Measurements from ENCODE around the gene MYO7A. TPM values are rescaled to one million over a fixed set of nuclear protein-coding genes. Genes with fewer than 3 reads are reported as not detected.

The MYO7A gene
- total and polyA plus RNA-seq, 2 of the 8 experiments (the other 6 are each of a cell fraction or from before 2014, with no cell fraction given), result 1.5 to 1.9 TPM

DNA sequence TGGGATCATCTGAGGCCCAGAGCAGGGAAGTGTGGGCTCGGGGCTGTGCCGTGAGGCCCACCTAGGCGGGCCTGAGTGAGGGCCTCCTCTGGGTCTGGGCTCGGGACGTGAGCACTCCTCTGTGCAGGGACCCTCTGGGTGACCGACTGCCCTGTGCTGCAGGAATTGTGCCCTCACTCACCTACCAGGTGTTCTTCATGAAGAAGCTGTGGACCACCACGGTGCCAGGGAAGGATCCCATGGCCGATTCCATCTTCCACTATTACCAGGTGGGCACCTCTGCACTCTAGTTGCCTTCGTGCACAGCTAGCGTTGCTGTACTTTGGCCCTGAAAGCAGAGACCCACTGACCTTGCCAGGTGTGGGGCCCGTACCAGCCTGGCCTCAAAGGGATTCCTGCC lies 80.5 kb downstream of the MYO7A start:
- Histone ChIP-seq H3K4me2 (ENCODE audit: insufficient read depth in 1 of 2, low read depth in 2 of 2, low read length in 2 of 2) (no peak overlapping the region), H3K4me3 (ENCODE audit: extremely low read depth in 1 of 4, insufficient read depth in 2 of 4, low read depth in 3 of 4, low read length in 4 of 4) (no peak overlapping the region), H3K56ac (replicated peaks; ENCODE audit: insufficient read length, low read depth, low read length) (no peak overlapping the region), H3K79me1 (ENCODE audit: low read depth, low read length) (no peaks in the 10 kb centered on the region), H3K4ac (replicated peaks; ENCODE audit: insufficient read length, low read depth, low read length) (no peak overlapping the region), H3K9me3 (ENCODE audit: insufficient read depth in 2 of 2, low read depth in 1 of 2, low read length in 1 of 2) (no peaks in the 10 kb centered on the region), H2BK120ac (replicated peaks; ENCODE audit: low read depth, low read length) (no peak overlapping the region), H3K18ac (ENCODE audit: extremely low read depth, low read length) (no peak overlapping the region), H2AFZ (ENCODE audit: low read length) (no peak overlapping the region), H4K20me1 (replicated peaks in 1 of 2; ENCODE audit: control insufficient read depth in 1 of 2, insufficient read depth in 2 of 2, low read length in 2 of 2) (no peaks in the 10 kb centered on the region), H3K23me2 (ENCODE audit: low read depth, low read length) (no peaks in the 10 kb centered on the region), H3K27me3 (replicated peaks in 1 of 4; ENCODE audit: control insufficient read depth in 3 of 4, extremely low read depth in 1 of 4, insufficient read depth in 3 of 4, low read length in 3 of 4) (no peaks in the 10 kb centered on the region; a peak in 1 of 7 replicates), H2AK5ac (ENCODE audit: low read depth, low read length) (no peak overlapping the region), H2BK12ac (ENCODE audit: low read depth, low read length) (no peak overlapping the region), H4K5ac (ENCODE audit: insufficient read length, low read depth, low read length) (no peak overlapping the region), H3K4me1 (replicated peaks in 1 of 4; ENCODE audit: control insufficient read depth in 3 of 4, insufficient read depth in 4 of 4, low read length in 3 of 4) (no peaks in the 10 kb centered on the region), H2BK20ac (ENCODE audit: low read length) (no peak overlapping the region), H4K8ac (ENCODE audit: extremely low read depth, insufficient read depth, low read length) (0 out of 2 replicates have a peak overlapping the region, but pooled peaks have one; percentile 15), H3K36me3 (ENCODE audit: control insufficient read depth in 2 of 4, insufficient read depth in 4 of 4, low read length in 3 of 4) (no peaks in the 10 kb centered on the region), H3K9ac (replicated peaks in 1 of 4; ENCODE audit: extremely low read depth in 1 of 4, low read depth in 3 of 4, low read length in 3 of 4) (no peak overlapping the region), H2BK5ac (ENCODE audit: low read depth, low read length) (no peak overlapping the region), H4K91ac (replicated peaks; ENCODE audit: insufficient read length, low read length) (no peak overlapping the region), H3K23ac (ENCODE audit: insufficient read length) (no peak overlapping the region), H2BK15ac (ENCODE audit: low read length) (no peak overlapping the region), H3K14ac (ENCODE audit: insufficient read length) (no peak overlapping the region), H3K27ac (ENCODE audit: low read depth, low read length) (no peak overlapping the region), H3K79me2 (ENCODE audit: control insufficient read depth in 1 of 2, insufficient read depth in 2 of 2, low read length in 2 of 2) (no peaks in the 10 kb centered on the region)
- WGBS, 2 experiments (ENCODE audit: extremely low coverage in 1 of 2, insufficient coverage in 1 of 2, insufficient read length in 1 of 2, insufficient replicate concordance in 2 of 2, low coverage in 1 of 2, low lambda C conversion rate in 2 of 2, missing lambda C conversion rate in 1 of 2), result 73% methylated on average over 11 of the region's 11 CpGs; no CpG with 5 or more reads in 1 of the 2 experiments
- CTCF ChIA-PET (ENCODE audit: partially characterized antibody), result interaction anchor here (0.9 to 2.6 kb wide), 4 partner anchors 9 to 340 kb away, joined by 3 to 12 read pairs (median 4); no protein-coding TSS in a partner anchor
- POLR2A ChIA-PET (ENCODE audit: partially characterized antibody), result interaction anchor here (0.6 kb wide), 1 partner anchor 172 kb away, joined by 3 read pairs; no protein-coding TSS in a partner anchor
- DNase-seq (ENCODE audit: low read depth in 1 of 2, low spot score in 2 of 2) (no peak), FAIRE-seq (no peak)
- TF ChIP-seq TAF7 (optimal IDR thresholded peaks at IDR 0.05; ENCODE audit: borderline replicate concordance, low read depth, low read length) (no peak), NANOG (IDR thresholded peaks at IDR 0.05; ENCODE audit: insufficient read depth, low read depth, low read length, poor library complexity, severe bottlenecking) (no peak), SIRT6 (IDR thresholded peaks at IDR 0.05; ENCODE audit: low read length) (no peak), NRF1 (IDR thresholded peaks at IDR 0.05; ENCODE audit: low read depth, low read length) (no peak)
